GM20000 (cell line): ENCODE measurements around the gene TEAD4.

Source experiments
- DNase-seq: peaks from one replicate; pipeline ENCODE4 v3.0.0; 2012; ENCODE audit warnings: low spot score
- TF ChIP-seq, protein P1 (sequence below): IDR thresholded peaks from 2 replicates; pipeline ENCODE4 v1.5.1; 2012; ENCODE audit warnings: mild to moderate bottlenecking, control low read depth; ENCODE audit errors: extremely low read depth, missing control alignments

Gene TEAD4

DNA sequence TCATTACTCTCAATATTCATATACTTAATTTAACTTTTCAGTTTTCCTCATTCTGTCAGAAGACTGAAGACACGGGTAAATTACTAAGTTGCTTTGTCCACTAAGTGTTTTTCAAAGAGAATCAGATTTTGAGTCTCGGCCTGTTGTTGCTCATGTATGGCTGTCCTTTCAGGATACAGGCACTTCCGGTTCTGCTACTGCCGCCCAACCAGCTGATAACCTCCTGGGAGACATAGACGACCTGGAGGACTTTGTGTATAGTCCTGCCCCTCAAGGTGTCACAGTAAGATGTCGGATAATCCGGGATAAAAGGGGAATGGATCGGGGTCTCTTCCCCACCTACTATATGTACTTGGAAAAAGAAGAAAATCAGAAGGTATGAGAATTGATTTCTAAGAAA lies 28.3 kb upstream of the TEAD4 start:
- TF ChIP-seq, protein P1, sequence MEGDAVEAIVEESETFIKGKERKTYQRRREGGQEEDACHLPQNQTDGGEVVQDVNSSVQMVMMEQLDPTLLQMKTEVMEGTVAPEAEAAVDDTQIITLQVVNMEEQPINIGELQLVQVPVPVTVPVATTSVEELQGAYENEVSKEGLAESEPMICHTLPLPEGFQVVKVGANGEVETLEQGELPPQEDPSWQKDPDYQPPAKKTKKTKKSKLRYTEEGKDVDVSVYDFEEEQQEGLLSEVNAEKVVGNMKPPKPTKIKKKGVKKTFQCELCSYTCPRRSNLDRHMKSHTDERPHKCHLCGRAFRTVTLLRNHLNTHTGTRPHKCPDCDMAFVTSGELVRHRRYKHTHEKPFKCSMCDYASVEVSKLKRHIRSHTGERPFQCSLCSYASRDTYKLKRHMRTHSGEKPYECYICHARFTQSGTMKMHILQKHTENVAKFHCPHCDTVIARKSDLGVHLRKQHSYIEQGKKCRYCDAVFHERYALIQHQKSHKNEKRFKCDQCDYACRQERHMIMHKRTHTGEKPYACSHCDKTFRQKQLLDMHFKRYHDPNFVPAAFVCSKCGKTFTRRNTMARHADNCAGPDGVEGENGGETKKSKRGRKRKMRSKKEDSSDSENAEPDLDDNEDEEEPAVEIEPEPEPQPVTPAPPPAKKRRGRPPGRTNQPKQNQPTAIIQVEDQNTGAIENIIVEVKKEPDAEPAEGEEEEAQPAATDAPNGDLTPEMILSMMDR: no peak

GRCh38 chr12:2933586-2933985 lies 25.6 kb upstream of the TEAD4 start:
- DNase-seq: no peak
- TF ChIP-seq, protein P1: no peak

More for the DNA sequence above, 28.3 kb upstream of the TEAD4 start:
- no peak for DNase-seq

- TF ChIP-seq, protein P1: no peak
- no peak for DNase-seq
Measured at GRCh38 chr12:2934371-2934770, 24.8 kb upstream of the TEAD4 start.

- TF ChIP-seq, protein P1: no peak
- DNase-seq: no peak
Measured at GRCh38 chr12:2936301-2936700, 22.9 kb upstream of the TEAD4 start.

DNA sequence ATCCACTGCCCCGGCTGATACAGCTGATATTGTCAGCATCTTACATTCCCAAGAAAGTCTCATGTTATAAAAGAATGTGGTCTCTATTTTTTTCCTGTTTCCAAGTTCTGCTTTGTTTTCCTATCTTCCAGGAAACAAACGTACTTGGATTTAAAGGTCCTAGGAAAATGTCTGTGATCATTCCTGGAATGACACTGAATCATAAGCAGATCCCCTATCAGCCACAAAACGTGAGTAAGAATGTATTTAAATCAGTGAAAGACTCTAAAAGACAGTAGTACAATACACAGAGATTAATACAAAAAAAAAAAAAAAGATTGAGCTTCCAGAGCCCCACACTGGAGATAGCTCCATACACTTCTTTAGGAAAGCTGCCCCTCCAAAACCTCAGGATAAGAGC lies 21.7 kb upstream of the TEAD4 start:
- TF ChIP-seq, protein P1: no peak
- no peak for DNase-seq

- DNase-seq: no peak
- TF ChIP-seq, protein P1: no peak
Measured at GRCh38 chr12:2939191-2939590, 20.0 kb upstream of the TEAD4 start.

DNA sequence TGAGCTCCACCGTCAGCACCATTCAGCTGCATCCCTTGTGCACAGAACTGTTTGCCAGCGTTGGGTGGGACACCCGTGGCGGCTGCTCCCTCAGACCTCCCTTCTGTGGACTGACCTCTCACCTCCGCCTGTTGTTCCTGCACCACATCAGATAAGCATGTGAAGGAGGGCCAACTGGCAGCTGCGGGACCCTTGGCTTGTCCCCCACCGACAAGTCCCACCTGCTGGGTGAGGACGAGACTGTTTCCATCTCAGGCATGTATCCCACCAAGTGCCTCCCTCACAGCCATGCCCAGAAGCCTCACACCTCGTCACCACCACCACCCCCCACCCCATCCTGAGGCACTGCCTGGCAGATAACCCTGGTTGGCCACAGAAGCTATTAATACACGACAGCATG lies 18.6 kb upstream of the TEAD4 start:
- no peak for DNase-seq
- TF ChIP-seq, protein P1: no peak
